ENCODE data around the gene COMMD1.

Gene COMMD1

DNA sequence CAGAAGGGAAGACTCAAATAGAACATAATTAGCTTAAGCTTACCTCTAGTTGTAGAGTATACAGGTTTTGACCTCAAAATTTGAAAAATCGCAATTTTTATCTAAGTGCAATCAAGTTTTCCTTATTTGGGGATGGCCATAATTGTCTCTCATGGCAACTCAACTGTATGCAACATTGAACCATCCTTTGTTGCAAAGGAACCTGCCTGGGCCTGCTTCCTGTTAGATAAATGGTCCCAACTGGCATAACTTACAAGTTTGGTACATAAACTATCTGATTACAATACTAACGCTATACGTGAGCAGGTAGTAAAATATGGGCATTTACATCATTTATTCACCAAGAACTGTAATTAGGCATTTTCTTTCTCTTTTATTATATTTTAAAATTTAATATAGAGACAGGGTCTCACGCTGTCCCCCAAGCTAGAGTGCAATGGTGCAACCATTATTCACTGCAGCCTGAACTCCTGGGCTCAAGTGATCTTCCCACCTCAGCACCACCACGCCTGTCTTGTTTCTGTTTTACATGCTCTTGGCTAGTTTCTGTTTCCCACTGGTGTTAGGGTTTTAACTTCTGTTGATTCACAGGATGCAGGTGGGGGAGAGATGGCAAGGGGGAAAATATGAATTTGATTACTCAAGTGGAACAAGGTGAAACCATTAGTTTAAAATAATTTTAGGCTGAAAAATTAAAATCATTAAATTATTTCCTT lies 235.1 kb downstream of the COMMD1 start:
- H3K27ac ChIP-seq (ENCODE audit: low read length) = no peak overlapping the region
- no peaks in the 10 kb centered on the region for H3K27me3 ChIP-seq (ENCODE audit: insufficient read depth, low read length, poor library complexity)
- no peaks in the 10 kb centered on the region; the same call in 1 of the 2 replicates for H4K20me1 ChIP-seq (ENCODE audit: insufficient read depth, low read length)
- no peaks in the 10 kb centered on the region for H3K79me2 ChIP-seq (ENCODE audit: insufficient read depth, low read length)
- H2AFZ ChIP-seq (ENCODE audit: low read depth, low read length) = no peak overlapping the region
- TF ChIP-seq EZH2 (IDR thresholded peaks at IDR 0.05; ENCODE audit: borderline replicate concordance, low read depth, low read length, severe bottlenecking) = no peak
- TF ChIP-seq CTCF (IDR thresholded peaks at IDR 0.05; ENCODE audit: borderline replicate concordance, extremely low read depth, low read length, poor library complexity, severe bottlenecking) = no peak
- no peak overlapping the region for H3K9ac ChIP-seq (ENCODE audit: low read depth, low read length)
- peak; percentile 66; the same call in 2 of the 3 replicates for ATAC-seq (ENCODE audit: insufficient read depth, low read depth)
- no peaks in the 10 kb centered on the region for H3K36me3 ChIP-seq (ENCODE audit: insufficient read depth, low read length)
- H3K9me3 ChIP-seq (ENCODE audit: insufficient read depth, low read length, severe bottlenecking) = no peaks in the 10 kb centered on the region
- no peak overlapping the region for H3K4me3 ChIP-seq (ENCODE audit: low read depth in 1 of 2, low read length in 2 of 2)
- DNase-seq = peak; percentile 16
- no peak overlapping the region for H3K4me2 ChIP-seq (ENCODE audit: insufficient read depth, low read length)
- H3K4me1 ChIP-seq (ENCODE audit: insufficient read depth, low read length) = no peaks in the 10 kb centered on the region

GRCh38 chr2:62141142-62141740 lies 235.8 kb downstream of the COMMD1 start:
- no peak overlapping the region for H2AFZ ChIP-seq (ENCODE audit: low read depth, low read length)
- no peak overlapping the region for H3K9ac ChIP-seq (ENCODE audit: low read depth, low read length)
- H3K36me3 ChIP-seq (ENCODE audit: insufficient read depth, low read length) = no peaks in the 10 kb centered on the region
- H3K27me3 ChIP-seq (ENCODE audit: insufficient read depth, low read length, poor library complexity) = no peaks in the 10 kb centered on the region
- H3K79me2 ChIP-seq (ENCODE audit: insufficient read depth, low read length) = no peaks in the 10 kb centered on the region
- no peak overlapping the region for H3K27ac ChIP-seq (ENCODE audit: low read length)
- DNase-seq (no peak), ATAC-seq (ENCODE audit: insufficient read depth, low read depth) (no peak)
- no peaks in the 10 kb centered on the region for H3K9me3 ChIP-seq (ENCODE audit: insufficient read depth, low read length, severe bottlenecking)
- no peaks in the 10 kb centered on the region; the same call in 1 of the 2 replicates for H4K20me1 ChIP-seq (ENCODE audit: insufficient read depth, low read length)
- H3K4me3 ChIP-seq (ENCODE audit: low read depth in 1 of 2, low read length in 2 of 2) = no peak overlapping the region
- H3K4me2 ChIP-seq (ENCODE audit: insufficient read depth, low read length) = no peak overlapping the region
- TF ChIP-seq EZH2 (IDR thresholded peaks at IDR 0.05; ENCODE audit: borderline replicate concordance, low read depth, low read length, severe bottlenecking) = no peak
- no peaks in the 10 kb centered on the region for H3K4me1 ChIP-seq (ENCODE audit: insufficient read depth, low read length)

GRCh38 chr2:62142054-62142453 lies 236.6 kb downstream of the COMMD1 start:
- no peak overlapping the region for H3K27ac ChIP-seq (ENCODE audit: low read length)

More at GRCh38 chr2:62142054-62142453, 236.6 kb downstream of the COMMD1 start:
- Histone ChIP-seq H3K36me3 (ENCODE audit: insufficient read depth, low read length) (no peaks in the 10 kb centered on the region), H3K4me3 (ENCODE audit: low read depth in 1 of 2, low read length in 2 of 2) (no peak overlapping the region), H4K20me1 (ENCODE audit: insufficient read depth, low read length) (no peaks in the 10 kb centered on the region; the same call in 1 of the 2 replicates), H3K9ac (ENCODE audit: low read depth, low read length) (no peak overlapping the region), H3K4me1 (ENCODE audit: insufficient read depth, low read length) (no peaks in the 10 kb centered on the region), H3K4me2 (ENCODE audit: insufficient read depth, low read length) (no peak overlapping the region), H3K9me3 (ENCODE audit: insufficient read depth, low read length, severe bottlenecking) (no peaks in the 10 kb centered on the region), H3K79me2 (ENCODE audit: insufficient read depth, low read length) (no peaks in the 10 kb centered on the region), H2AFZ (ENCODE audit: low read depth, low read length) (no peak overlapping the region), H3K27me3 (ENCODE audit: insufficient read depth, low read length, poor library complexity) (no peaks in the 10 kb centered on the region)
- DNase-seq (no peak), ATAC-seq (ENCODE audit: insufficient read depth, low read depth) (no peak)
- TF ChIP-seq EZH2 (IDR thresholded peaks at IDR 0.05; ENCODE audit: borderline replicate concordance, low read depth, low read length, severe bottlenecking) (no peak), CTCF (IDR thresholded peaks at IDR 0.05; ENCODE audit: borderline replicate concordance, extremely low read depth, low read length, poor library complexity, severe bottlenecking) (no peak)
